KMS-11 (cell line): ENCODE measurements around the gene IQSEC2.

ENCODE experiments used
- H2AFZ ChIP-seq: fragments of 200-600 bp; sonication (generic); 2 replicates; pipeline ENCODE4 v1.6.1; 2016; ENCODE audit warnings: antibody characterized with exemption, mixed run types, low read depth
- H3K27ac ChIP-seq: fragments of 200-600 bp; sonication (generic); 2 replicates; pipeline ENCODE4 v1.6.1; 2016; ENCODE audit warnings: mild to moderate bottlenecking, mixed run types
- H3K27me3 ChIP-seq: fragments of 200-600 bp; sonication (generic); 2 replicates; pipeline ENCODE4 v1.6.1; 2017; ENCODE audit warnings: mild to moderate bottlenecking, low read depth, mixed run types, moderate library complexity; ENCODE audit not compliant: insufficient read depth
- H3K36me3 ChIP-seq: fragments of 200-600 bp; sonication (generic); 2 replicates; pipeline ENCODE4 v1.6.1; 2017; ENCODE audit warnings: mild to moderate bottlenecking, mixed run types; ENCODE audit not compliant: insufficient read depth
- H3K4me1 ChIP-seq: fragments of 200-600 bp; sonication (generic); 2 replicates; pipeline ENCODE4 v1.6.1; 2016; ENCODE audit warnings: mild to moderate bottlenecking, low read depth, mixed run types; ENCODE audit not compliant: poor library complexity, severe bottlenecking
- H3K4me2 ChIP-seq: fragments of 200-600 bp; sonication (generic); 2 replicates; pipeline ENCODE4 v1.7.0; 2016; ENCODE audit warnings: mild to moderate bottlenecking, mixed run types
- H3K4me3 ChIP-seq: fragments of 200-600 bp; sonication (generic); IDR thresholded peaks from 2 replicates; pipeline ENCODE4 v1.6.1; 2017; ENCODE audit warnings: low read depth, low read length, mixed read lengths; ENCODE audit not compliant: insufficient read depth
- H3K79me2 ChIP-seq: fragments of 200-600 bp; sonication (generic); 2 replicates; pipeline ENCODE4 v1.6.1; 2016; ENCODE audit warnings: low read depth, mixed run types; ENCODE audit not compliant: insufficient read depth
- H3K9ac ChIP-seq: fragments of 200-600 bp; sonication (generic); 2 replicates; pipeline ENCODE4 v1.6.1; 2016; ENCODE audit warnings: mild to moderate bottlenecking, mixed run types
- H4K20me1 ChIP-seq: fragments of 200-600 bp; sonication (generic); 2 replicates; pipeline ENCODE4 v1.6.1; 2016; ENCODE audit warnings: mild to moderate bottlenecking, mixed run types; ENCODE audit not compliant: insufficient read depth
- TF ChIP-seq, protein P1 (sequence below): fragments of 200-600 bp; sonication (generic); conservative IDR thresholded peaks from 2 replicates; pipeline ENCODE4 v1.6.1; 2017; ENCODE audit warnings: low read depth, mild to moderate bottlenecking, antibody characterized with exemption, low read length, moderate library complexity, mixed read lengths

Gene IQSEC2

DNA sequence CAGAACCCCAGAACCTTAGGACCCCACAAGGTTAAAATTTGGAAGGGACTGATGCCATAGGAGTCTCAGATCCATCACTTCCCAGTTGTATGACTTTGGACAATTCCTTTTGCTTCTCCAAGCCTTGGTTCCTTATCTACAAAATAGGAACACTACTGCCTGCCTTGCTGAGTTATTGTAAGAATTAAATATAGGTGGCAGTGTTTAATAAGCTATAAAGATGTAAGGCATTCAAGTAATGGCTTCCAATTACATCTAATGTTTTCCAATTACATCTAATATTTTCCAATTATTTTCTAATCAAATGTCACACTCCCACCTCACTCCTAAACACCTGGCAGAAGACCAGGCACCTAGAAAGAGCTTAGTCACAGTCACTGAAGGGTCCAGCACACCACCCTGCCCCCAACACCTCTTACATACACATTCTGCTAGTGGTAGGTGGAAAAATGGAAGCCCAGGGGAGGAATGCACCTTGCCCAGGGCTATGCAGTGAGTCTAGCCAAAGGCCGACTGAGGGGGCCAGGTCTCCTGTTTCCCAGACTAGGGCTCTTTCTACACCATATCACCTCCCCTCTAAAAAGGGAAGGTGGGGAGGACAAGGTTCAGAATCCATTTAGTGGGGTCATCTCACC, 31.9 kb downstream of the IQSEC2 start:
- TF ChIP-seq, protein P1, sequence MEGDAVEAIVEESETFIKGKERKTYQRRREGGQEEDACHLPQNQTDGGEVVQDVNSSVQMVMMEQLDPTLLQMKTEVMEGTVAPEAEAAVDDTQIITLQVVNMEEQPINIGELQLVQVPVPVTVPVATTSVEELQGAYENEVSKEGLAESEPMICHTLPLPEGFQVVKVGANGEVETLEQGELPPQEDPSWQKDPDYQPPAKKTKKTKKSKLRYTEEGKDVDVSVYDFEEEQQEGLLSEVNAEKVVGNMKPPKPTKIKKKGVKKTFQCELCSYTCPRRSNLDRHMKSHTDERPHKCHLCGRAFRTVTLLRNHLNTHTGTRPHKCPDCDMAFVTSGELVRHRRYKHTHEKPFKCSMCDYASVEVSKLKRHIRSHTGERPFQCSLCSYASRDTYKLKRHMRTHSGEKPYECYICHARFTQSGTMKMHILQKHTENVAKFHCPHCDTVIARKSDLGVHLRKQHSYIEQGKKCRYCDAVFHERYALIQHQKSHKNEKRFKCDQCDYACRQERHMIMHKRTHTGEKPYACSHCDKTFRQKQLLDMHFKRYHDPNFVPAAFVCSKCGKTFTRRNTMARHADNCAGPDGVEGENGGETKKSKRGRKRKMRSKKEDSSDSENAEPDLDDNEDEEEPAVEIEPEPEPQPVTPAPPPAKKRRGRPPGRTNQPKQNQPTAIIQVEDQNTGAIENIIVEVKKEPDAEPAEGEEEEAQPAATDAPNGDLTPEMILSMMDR = no peak
- H3K79me2 ChIP-seq = no peaks in the 10 kb centered on the region
- H3K4me1 ChIP-seq = no peaks in the 10 kb centered on the region
- H3K9ac ChIP-seq = no peak overlapping the region
- H3K4me2 ChIP-seq = no peak overlapping the region
- no peak overlapping the region for H3K27ac ChIP-seq
- H4K20me1 ChIP-seq = no peaks in the 10 kb centered on the region
- no peaks in the 10 kb centered on the region for H3K36me3 ChIP-seq
- no peak overlapping the region for H3K4me3 ChIP-seq
- H2AFZ ChIP-seq = no peak overlapping the region
- no peaks in the 10 kb centered on the region for H3K27me3 ChIP-seq

DNA sequence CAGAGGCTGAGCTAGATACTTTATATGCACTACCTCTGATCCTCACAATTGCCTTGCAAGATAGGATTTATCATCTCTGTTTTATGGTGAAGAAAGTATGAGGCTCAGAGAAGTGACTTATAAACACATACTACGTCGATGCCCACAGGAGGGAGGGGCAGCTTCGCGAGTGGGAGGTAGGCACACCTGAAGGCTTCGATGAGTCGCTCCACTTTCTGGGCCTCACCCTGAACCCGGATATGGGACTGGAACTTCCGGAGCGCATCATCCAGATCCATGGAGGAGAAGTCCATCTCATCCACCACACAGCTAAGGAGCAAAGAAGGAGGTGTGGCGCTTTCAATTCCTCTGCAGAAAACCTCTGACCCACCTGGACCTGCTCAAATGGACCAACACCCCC, 33.5 kb downstream of the IQSEC2 start:
- Histone ChIP-seq H2AFZ (no peak overlapping the region), H3K9ac (no peak overlapping the region), H3K36me3 (no peaks in the 10 kb centered on the region), H3K79me2 (no peaks in the 10 kb centered on the region), H3K27ac (no peak overlapping the region), H3K4me3 (no peak overlapping the region), H3K4me1 (no peaks in the 10 kb centered on the region), H3K4me2 (no peak overlapping the region), H3K27me3 (no peaks in the 10 kb centered on the region), H4K20me1 (no peaks in the 10 kb centered on the region)
- TF ChIP-seq, protein P1 = no peak

DNA sequence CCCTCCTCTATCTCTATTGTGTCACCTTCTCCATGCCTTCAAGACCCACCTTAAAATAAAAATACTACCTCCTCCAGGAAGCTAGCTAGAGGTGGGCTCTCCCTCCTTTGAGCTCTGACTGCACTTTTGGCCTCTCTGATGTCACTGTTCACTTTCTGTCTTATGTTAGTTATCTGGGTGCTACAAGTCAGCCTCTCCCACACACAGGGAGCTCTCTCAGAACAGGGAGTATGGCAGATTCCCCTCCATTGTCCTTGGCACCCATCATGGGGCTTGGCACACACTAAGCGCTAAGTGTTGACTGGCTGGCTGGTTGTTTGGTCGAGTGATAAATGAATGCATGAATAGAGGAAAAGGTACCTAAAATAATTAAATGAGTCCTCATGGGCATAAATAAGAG, 35.2 kb downstream of the IQSEC2 start:
- TF ChIP-seq, protein P1 = no peak
- H4K20me1 ChIP-seq = no peaks in the 10 kb centered on the region
- no peaks in the 10 kb centered on the region for H3K79me2 ChIP-seq
- no peaks in the 10 kb centered on the region for H3K36me3 ChIP-seq
- H2AFZ ChIP-seq = no peak overlapping the region
- no peak overlapping the region for H3K4me2 ChIP-seq
- no peak overlapping the region for H3K27ac ChIP-seq
- no peak overlapping the region for H3K4me3 ChIP-seq
- H3K9ac ChIP-seq = no peak overlapping the region
- H3K4me1 ChIP-seq = no peaks in the 10 kb centered on the region
- H3K27me3 ChIP-seq = no peaks in the 10 kb centered on the region

DNA sequence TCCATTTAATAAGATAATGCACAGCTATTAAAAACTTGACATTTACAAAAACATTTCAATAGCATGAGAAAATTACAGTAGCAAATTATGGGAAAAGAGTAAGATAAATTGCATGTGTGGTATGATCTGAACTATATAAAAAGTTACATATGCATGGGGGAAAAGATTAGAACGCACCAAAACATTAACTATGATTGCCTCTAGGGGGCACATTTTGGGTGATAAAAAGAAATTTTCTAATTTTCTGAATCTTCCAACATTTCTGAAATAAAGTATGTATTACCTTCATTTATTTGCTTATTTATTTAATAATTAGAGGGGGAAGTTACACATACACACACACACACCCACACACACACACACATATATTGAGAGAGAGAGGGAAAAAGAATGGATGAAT, 36.8 kb downstream of the IQSEC2 start:
- Histone ChIP-seq H3K4me3 (no peak overlapping the region), H3K36me3 (no peaks in the 10 kb centered on the region), H3K27me3 (no peaks in the 10 kb centered on the region)

More for the DNA sequence above, 36.8 kb downstream of the IQSEC2 start:
- H4K20me1 ChIP-seq = no peaks in the 10 kb centered on the region
- no peak overlapping the region for H3K9ac ChIP-seq
- TF ChIP-seq, protein P1 = no peak
- no peaks in the 10 kb centered on the region for H3K79me2 ChIP-seq
- H2AFZ ChIP-seq = no peak overlapping the region
- H3K27ac ChIP-seq = no peak overlapping the region
- no peaks in the 10 kb centered on the region for H3K4me1 ChIP-seq
- no peak overlapping the region for H3K4me2 ChIP-seq
